Skin epidermis (tissue), 12 donors: ENCODE data around the gene UNC80.

Experiments
- H3K27ac ChIP-seq, 21 experiments: fragments of 200-600 bp; sonication (generic) in 11 of 21; one replicate each; pipeline ENCODE4 v1.5.0; 2020; ENCODE audit warnings: mild to moderate bottlenecking in 3 of 21, inconsistent platforms in 2 of 21, moderate library complexity in 2 of 21
- H3K4me3 ChIP-seq, 7 experiments: fragments of 200-600 bp; sonication (generic) in 2 of 7; one replicate each; pipeline ENCODE4 v1.5.0; 2020; ENCODE audit warnings: inconsistent platforms in 2 of 7, mild to moderate bottlenecking in 2 of 7, moderate library complexity in 1 of 7

Gene UNC80

GRCh38 chr2:209956271-209956670 lies 184.6 kb downstream of the UNC80 start:
- Histone ChIP-seq H3K27ac (no peak overlapping the region), H3K4me3 (no peak overlapping the region)

DNA sequence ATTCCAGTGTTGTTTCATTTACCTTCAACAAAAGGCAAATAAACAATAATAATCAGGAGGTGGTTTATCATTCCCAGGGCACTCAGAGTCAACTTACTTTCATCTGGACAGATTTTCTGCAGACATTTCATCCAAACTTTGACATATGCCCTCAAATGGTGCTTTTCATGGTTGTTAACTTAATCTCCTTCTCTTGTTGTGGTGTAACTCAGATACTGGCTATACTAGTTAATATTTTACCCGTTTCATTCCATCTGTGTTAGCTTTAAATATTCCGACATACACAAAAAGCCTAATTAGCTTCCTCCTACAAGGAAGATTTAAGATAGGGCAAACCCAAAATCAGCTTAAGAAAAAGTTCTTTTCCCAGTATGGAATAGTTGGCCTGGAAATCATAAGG lies 186.4 kb downstream of the UNC80 start:
- H3K27ac ChIP-seq, result no peak overlapping the region
- H3K4me3 ChIP-seq, result no peak overlapping the region

- H3K27ac ChIP-seq, result no peak overlapping the region
- no peak overlapping the region for H3K4me3 ChIP-seq
Measured at GRCh38 chr2:209960045-209960444, 188.4 kb downstream of the UNC80 start.

DNA sequence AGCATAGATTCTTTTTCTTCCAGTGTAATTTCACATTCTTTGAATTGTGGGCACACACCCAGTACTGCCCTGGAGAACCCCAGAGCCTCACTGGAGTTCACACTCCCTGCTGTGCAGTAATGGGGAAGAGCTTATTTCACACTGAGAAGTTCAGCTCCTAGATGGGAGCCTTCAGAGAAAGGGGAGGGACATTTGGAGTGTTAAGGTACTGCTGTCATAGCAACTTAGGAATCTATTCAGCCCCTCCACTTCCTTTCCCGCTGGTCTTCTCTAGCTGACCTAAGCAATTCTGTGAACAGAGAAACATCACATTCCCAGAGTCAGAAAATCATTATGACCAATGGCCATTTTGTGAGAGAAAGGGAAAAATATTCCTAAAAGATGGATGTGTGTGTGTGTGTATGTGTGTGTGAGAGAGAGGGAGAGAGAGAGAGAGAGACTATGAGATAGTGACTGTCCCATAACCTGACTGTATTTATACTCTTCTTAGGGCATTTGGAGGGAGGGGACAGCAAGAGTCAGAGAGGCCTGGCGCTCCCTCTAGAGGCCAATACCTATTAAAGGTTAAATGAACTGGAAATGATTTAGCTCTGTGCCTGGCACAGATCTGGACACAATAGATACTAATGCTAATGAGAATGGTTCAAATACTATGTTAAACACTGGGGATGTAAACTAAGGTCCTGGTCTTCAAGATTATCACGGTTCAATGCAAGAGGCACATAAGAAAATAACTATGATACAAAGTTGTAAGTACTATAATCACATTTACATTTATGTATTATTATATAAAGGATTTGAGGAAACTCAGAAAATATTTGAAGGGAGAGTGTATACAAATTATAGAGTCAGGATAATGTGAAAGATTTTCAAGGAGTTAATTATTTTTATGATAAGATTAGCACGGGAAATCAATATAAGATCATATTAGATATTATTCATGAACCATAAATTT lies 189.3 kb downstream of the UNC80 start:
- Histone ChIP-seq H3K27ac (no peak overlapping the region), H3K4me3 (no peak overlapping the region)

DNA sequence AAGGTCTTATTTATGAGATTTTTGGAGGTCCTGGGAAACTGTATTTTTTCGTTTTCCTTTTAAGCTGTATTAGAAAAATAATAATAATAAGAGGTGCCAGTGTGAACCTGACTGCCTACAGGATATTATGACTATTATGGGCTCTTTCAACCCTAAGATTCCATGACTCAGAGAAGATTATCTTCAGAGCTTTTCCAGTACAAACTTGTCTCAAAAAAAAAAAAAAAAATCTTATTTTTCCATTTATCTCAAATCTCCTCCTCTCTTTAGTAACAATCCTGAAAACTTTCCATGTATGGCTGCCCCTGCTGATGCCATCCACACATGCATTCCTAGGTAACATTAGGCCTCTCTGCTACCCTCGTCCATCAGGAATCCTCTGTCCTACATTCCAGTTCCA lies 194.1 kb downstream of the UNC80 start:
- Histone ChIP-seq H3K27ac (no peak overlapping the region), H3K4me3 (no peak overlapping the region)

- no peak overlapping the region for H3K4me3 ChIP-seq
- H3K27ac ChIP-seq, result no peak overlapping the region
Measured at GRCh38 chr2:209969692-209970091, 198.1 kb downstream of the UNC80 start.

DNA sequence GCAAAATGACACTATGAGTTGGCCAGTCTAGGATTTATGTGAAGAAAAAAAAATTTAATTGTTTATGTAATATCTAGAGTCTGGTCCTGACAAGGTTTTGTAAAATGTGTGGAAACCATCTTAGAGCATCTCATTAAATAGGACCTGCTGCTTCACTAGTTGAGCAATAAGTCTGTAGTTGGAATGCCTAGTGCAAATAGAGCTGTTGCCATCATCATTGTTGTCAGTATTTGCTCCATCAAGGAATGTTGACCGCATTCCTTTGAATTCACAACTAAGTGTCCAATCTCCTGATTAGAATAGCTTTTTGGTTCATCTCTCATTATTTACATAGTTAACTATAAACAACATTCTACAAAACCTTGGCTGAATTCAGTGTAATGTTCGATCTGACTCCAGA lies 198.6 kb downstream of the UNC80 start:
- H3K4me3 ChIP-seq, result no peak overlapping the region
- no peak overlapping the region for H3K27ac ChIP-seq

GRCh38 chr2:209970711-209971110 lies 199.1 kb downstream of the UNC80 start:
- H3K27ac ChIP-seq, result no peak overlapping the region

DNA sequence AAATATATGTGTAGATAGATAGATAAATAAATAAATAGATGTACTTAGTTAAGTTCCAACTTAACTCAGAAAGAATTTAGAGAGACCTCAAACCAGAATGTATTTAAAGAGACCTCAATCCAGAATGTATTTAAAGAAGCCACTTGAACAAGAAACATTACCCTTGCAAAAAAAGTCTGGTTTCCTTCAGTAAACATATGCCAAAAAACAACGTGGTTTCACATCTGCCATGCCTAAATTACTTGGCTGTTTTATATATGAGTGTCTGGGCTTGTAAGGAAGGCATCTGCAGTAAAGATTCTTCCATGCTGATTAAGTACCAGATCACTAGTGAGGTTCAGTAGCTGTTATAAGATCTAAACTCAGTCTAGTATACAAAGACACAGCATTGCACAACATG lies 201.7 kb downstream of the UNC80 start:
- Histone ChIP-seq H3K4me3 (no peak overlapping the region), H3K27ac (no peak overlapping the region)

More at GRCh38 chr2:209970711-209971110, 199.1 kb downstream of the UNC80 start:
- H3K4me3 ChIP-seq, result no peak overlapping the region

GRCh38 chr2:209974576-209974975 lies 202.9 kb downstream of the UNC80 start:
- Histone ChIP-seq H3K4me3 (no peak overlapping the region), H3K27ac (no peak overlapping the region)

DNA sequence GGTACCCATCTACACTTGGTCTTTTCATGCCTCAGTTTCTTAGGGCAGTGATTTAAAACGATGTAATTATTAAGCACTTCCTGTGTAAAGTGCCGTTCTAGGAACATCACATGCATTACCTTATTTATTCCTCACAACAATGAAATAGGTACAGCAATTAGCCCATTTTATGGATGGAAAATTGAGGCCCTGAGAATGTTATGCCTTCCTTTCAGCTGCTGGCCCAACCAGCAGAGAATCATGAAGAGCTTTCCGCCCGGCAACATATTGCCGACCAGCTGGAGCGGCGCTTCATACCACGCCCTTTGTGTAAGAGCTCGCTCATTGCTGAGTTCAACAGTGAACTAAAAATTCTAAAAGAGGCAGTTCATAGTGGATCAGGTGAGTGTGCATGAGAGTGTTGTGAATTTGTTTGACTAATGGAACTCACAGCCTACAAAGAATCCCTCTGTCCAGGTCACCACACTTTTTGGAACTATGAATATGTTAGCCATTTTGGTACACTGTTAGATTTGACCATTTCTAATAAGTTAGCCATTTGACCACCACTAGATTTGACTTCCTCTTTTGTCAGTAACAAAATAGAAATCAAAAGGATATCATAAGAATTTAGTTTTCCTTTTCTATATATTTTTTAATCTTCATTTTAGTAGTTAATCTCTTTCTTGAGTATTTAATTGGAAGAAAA lies 205.2 kb downstream of the UNC80 start:
- Histone ChIP-seq H3K4me3 (no peak overlapping the region), H3K27ac (no peak overlapping the region)

DNA sequence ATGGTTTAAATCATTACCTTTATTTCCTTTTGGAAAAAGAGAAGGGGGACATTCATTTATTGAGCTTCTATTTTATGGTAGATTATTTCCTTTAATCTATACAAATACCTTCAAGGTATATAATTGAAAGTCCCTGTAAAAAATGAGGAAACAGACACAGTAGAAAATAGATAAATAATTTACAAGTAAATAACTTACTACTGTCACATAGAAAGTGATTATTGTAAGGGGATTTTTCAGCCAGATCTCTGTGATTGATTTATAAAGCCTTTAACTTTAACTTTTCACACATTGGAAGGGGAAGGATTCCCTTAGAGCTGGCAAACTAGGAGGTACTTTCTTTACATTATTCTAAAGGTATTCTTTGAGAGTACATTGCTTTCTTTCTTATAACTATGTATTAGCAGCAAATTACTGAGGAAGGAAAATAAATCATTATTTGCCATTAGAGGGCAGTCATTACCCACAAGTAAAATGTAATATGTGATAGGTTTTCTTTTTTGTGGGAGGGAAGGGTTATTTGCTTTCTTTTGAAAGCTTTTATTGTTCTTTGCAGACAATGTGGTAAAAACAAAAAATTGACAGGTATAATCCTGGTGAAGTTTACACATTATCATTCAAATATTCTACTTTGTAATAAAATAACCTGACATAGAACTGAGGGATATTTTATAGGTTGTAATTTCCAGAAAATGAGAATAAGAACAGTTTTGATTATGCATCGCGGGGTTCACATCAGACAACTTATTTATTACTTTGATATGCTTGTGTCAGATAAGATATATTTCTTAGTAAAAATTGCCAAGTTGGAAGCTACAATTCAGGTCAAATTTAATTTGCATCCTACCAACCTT lies 206.0 kb downstream of the UNC80 start:
- H3K4me3 ChIP-seq, result no peak overlapping the region
- H3K27ac ChIP-seq, result no peak overlapping the region

- Histone ChIP-seq H3K27ac (no peak overlapping the region), H3K4me3 (no peak overlapping the region)
Measured at GRCh38 chr2:209984291-209984690, 212.7 kb downstream of the UNC80 start.

DNA sequence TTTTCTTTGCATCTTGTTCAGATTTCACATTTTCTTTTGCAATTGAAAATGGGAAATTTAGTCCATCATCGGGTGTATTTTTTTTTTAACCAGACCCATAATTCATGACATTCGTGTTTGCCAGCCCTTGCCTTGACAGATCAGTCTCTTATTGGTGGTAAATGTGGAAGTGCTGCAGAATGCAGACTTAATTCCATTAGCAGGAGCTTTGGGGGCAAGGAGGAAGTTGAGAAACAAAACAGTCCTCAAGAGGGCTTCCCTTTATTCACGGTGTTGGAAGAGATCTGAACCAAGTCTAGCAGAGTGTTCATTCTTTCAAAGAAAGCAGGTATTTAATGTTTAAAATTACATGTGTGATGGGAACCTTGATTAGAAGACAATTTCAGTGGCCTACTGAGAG lies 214.2 kb downstream of the UNC80 start:
- H3K27ac ChIP-seq, result peak overlapping the region in 1 of 21 experiments; percentile 39
- no peak overlapping the region for H3K4me3 ChIP-seq

DNA sequence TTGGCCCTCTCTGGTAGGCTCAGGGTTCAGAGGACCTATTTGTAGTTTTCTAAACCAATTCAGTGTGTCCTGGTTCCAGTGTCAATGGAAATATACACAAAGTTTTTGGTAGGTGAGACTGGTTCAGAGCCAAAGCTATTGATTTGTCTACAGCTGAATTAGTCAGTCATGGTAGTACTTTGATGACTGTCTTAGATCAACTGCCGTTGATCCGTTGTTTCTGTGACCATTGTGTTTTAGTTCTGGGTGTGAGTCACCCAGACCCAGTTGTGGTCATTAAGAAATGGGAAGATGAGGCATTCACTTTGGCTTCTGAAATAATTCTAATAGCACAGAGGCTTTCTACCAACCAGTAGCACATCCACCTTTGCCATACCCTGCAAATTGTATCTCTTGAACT lies 214.8 kb downstream of the UNC80 start:
- peak overlapping the region in 1 of 21 experiments; percentile 39 for H3K27ac ChIP-seq
- H3K4me3 ChIP-seq, result no peak overlapping the region

- no peak overlapping the region for H3K4me3 ChIP-seq
- H3K27ac ChIP-seq, result no peak overlapping the region
Measured at GRCh38 chr2:209988010-209988409, 216.4 kb downstream of the UNC80 start.

- Histone ChIP-seq H3K4me3 (no peak overlapping the region), H3K27ac (no peak overlapping the region)
Measured at GRCh38 chr2:209990838-209991237, 219.2 kb downstream of the UNC80 start.

DNA sequence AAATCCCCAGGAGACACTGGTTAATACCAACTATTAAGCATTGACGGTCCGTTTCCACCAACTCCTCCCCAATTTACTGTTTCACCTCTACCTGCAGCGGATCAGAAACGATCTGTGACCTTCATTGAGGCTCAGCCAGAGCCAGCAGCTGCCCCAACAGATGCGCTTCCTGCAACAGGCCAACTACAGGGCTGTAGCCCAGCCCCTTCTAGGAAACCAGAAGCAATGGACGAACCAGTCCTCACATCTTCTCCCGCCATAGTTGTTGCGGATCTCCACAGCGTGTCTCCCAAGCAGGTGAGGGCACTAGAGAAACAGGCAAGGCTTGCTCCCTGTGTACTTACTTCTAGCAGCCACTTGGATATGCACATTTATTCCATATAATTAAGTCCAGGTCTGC lies 222.3 kb downstream of the UNC80 start:
- Histone ChIP-seq H3K4me3 (no peak overlapping the region), H3K27ac (no peak overlapping the region)

DNA sequence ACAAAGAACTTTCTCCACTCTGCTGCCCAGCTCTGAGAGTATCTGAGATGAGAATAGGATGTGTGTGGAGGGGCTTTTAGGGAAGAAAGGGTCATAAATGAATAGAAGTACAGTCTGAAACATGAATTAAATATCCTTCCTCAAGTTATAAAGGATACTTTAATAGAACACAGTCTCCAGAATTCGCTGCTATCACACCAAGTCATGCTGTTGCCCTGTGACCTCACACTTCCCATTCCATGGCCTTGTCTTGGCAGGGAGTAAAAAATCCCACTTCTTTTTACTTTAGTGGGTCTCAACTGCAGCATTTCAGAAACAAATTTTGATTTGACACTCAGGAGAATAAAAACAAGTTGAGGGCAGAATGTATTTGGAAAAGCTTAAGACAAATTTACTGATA lies 227.0 kb downstream of the UNC80 start:
- H3K4me3 ChIP-seq, result no peak overlapping the region
- no peak overlapping the region for H3K27ac ChIP-seq
